Measurements from ENCODE around the gene EP400.

EP400 gene

GRCh38 chr12:131910302-131911027 is 39.3 kb upstream of the EP400 start:
- H3K4me1 ChIP-seq (ENCODE audit: insufficient read depth, low read length, severe bottlenecking), result no peaks in the 10 kb centered on the region
- H3K27me3 ChIP-seq (ENCODE audit: insufficient read depth, low read length), result no peaks in the 10 kb centered on the region
- no peak overlapping the region for H2AFZ ChIP-seq (ENCODE audit: low read length)
- H3K9me2 ChIP-seq (ENCODE audit: low read depth, low read length), result no peaks in the 10 kb centered on the region
- H4K20me1 ChIP-seq (ENCODE audit: insufficient read depth, low read length), result no peaks in the 10 kb centered on the region
- no peaks in the 10 kb centered on the region for H3K9me3 ChIP-seq (ENCODE audit: low read length)
- H3K4me3 ChIP-seq (ENCODE audit: low read depth, low read length, poor library complexity, severe bottlenecking), result no peak overlapping the region
- TF ChIP-seq, protein P1, sequence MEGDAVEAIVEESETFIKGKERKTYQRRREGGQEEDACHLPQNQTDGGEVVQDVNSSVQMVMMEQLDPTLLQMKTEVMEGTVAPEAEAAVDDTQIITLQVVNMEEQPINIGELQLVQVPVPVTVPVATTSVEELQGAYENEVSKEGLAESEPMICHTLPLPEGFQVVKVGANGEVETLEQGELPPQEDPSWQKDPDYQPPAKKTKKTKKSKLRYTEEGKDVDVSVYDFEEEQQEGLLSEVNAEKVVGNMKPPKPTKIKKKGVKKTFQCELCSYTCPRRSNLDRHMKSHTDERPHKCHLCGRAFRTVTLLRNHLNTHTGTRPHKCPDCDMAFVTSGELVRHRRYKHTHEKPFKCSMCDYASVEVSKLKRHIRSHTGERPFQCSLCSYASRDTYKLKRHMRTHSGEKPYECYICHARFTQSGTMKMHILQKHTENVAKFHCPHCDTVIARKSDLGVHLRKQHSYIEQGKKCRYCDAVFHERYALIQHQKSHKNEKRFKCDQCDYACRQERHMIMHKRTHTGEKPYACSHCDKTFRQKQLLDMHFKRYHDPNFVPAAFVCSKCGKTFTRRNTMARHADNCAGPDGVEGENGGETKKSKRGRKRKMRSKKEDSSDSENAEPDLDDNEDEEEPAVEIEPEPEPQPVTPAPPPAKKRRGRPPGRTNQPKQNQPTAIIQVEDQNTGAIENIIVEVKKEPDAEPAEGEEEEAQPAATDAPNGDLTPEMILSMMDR (IDR thresholded peaks at IDR 0.05; ENCODE audit: low read length), result no peak
- TF ChIP-seq EZH2 (IDR thresholded peaks at IDR 0.05; ENCODE audit: borderline replicate concordance, low read length), result no peak
- no peak overlapping the region for H3K9ac ChIP-seq (ENCODE audit: low read length)
- H3F3A ChIP-seq (ENCODE audit: insufficient read depth, low read length), result no peaks in the 10 kb centered on the region
- H3K27ac ChIP-seq (ENCODE audit: low read depth, low read length, poor library complexity, severe bottlenecking), result no peak overlapping the region
- peaks cover 4% of the 10 kb centered on the region for H3K36me3 ChIP-seq (ENCODE audit: insufficient read depth, low read length)
- H3K4me2 ChIP-seq (ENCODE audit: low read length), result no peak overlapping the region
- no peaks in the 10 kb centered on the region for H3K79me2 ChIP-seq (ENCODE audit: insufficient read depth, low read length)

GRCh38 chr12:131911028-131911650 is 38.6 kb upstream of the EP400 start:
- Histone ChIP-seq H3K4me2 (ENCODE audit: low read length) (no peak overlapping the region), H3K27ac (ENCODE audit: low read depth, low read length, poor library complexity, severe bottlenecking) (no peak overlapping the region), H3K9me3 (ENCODE audit: low read length) (no peaks in the 10 kb centered on the region), H4K20me1 (ENCODE audit: insufficient read depth, low read length) (no peaks in the 10 kb centered on the region), H3K4me1 (ENCODE audit: insufficient read depth, low read length, severe bottlenecking) (no peaks in the 10 kb centered on the region), H2AFZ (ENCODE audit: low read length) (no peak overlapping the region), H3K36me3 (ENCODE audit: insufficient read depth, low read length) (peaks cover 4% of the 10 kb centered on the region), H3K4me3 (ENCODE audit: low read depth, low read length, poor library complexity, severe bottlenecking) (no peak overlapping the region), H3K9ac (ENCODE audit: low read length) (no peak overlapping the region), H3K9me2 (ENCODE audit: low read depth, low read length) (no peaks in the 10 kb centered on the region), H3F3A (ENCODE audit: insufficient read depth, low read length) (no peaks in the 10 kb centered on the region), H3K27me3 (ENCODE audit: insufficient read depth, low read length) (no peaks in the 10 kb centered on the region), H3K79me2 (ENCODE audit: insufficient read depth, low read length) (no peaks in the 10 kb centered on the region)
- no peak for TF ChIP-seq EZH2 (IDR thresholded peaks at IDR 0.05; ENCODE audit: borderline replicate concordance, low read length)
- TF ChIP-seq, protein P1 (IDR thresholded peaks at IDR 0.05; ENCODE audit: low read length), result no peak

DNA sequence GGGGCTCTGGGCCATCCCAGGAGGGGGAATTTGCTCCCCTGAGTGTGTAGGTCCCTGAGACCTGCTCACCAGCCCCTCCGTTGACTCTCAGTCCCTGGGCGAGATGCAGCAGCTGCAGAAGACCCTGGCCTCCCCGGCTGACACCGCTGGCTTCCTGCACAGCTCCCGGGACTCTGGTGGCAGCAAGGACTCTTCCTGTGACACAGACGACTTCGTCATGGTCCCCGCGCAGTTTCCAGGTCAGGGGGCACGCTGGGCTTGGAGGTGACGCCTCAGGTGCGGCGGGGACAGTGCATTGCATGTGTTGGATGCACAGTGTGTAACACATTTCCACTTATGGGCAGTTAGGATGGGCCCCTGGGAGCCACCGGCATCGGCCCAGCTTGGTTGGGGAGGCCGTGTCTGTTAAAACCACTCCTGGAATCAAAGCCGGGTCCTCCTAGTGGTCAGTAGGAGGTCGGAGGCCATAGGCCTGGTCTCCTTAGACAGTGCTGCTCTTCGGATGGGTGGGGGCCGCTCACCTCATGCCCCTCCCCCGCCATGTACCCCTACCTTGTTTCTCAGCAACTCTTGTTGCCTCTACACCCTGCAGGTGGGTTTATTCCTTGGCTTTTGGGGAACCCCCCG is 37.8 kb upstream of the EP400 start:
- Histone ChIP-seq H3K27ac (ENCODE audit: low read depth, low read length, poor library complexity, severe bottlenecking) (no peak overlapping the region), H3K79me2 (ENCODE audit: insufficient read depth, low read length) (no peaks in the 10 kb centered on the region), H3K4me1 (ENCODE audit: insufficient read depth, low read length, severe bottlenecking) (no peaks in the 10 kb centered on the region), H4K20me1 (ENCODE audit: insufficient read depth, low read length) (no peaks in the 10 kb centered on the region), H3K36me3 (ENCODE audit: insufficient read depth, low read length) (peaks cover 4% of the 10 kb centered on the region), H3F3A (ENCODE audit: insufficient read depth, low read length) (no peaks in the 10 kb centered on the region), H3K9ac (ENCODE audit: low read length) (no peak overlapping the region), H3K27me3 (ENCODE audit: insufficient read depth, low read length) (no peaks in the 10 kb centered on the region), H3K9me2 (ENCODE audit: low read depth, low read length) (no peaks in the 10 kb centered on the region), H3K4me3 (ENCODE audit: low read depth, low read length, poor library complexity, severe bottlenecking) (no peak overlapping the region), H3K9me3 (ENCODE audit: low read length) (no peaks in the 10 kb centered on the region), H2AFZ (ENCODE audit: low read length) (no peak overlapping the region), H3K4me2 (ENCODE audit: low read length) (no peak overlapping the region)
- TF ChIP-seq, protein P1 (IDR thresholded peaks at IDR 0.05; ENCODE audit: low read length), result no peak
- TF ChIP-seq EZH2 (IDR thresholded peaks at IDR 0.05; ENCODE audit: borderline replicate concordance, low read length), result no peak
